ENCODE results near the gene RBPJ. TPM values are rescaled to one million over a fixed set of nuclear protein-coding genes. Genes with fewer than 3 reads are reported as not detected.

RBPJ gene
- total and polyA plus RNA-seq, 2 of the 8 experiments (the other 6 are each of a cell fraction or from before 2014, with no cell fraction given): 65.5 to 217 TPM

DNA sequence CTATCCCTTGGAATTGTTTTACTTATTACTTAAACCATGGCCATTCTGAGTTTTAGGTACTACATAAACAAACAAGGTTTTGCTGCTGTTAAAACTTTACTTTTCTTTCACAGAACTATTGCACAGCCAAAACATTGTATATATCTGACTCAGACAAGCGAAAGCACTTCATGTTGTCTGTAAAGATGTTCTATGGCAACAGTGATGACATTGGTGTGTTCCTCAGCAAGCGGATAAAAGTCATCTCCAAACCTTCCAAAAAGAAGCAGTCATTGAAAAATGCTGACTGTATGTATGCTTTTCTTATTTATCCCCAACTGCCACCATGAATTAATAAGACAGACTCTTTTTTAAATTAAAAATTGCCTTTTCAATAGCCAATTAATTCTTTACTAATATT, 99.6 kb downstream of the RBPJ start (continued):
- TF ChIP-seq, protein P1, sequence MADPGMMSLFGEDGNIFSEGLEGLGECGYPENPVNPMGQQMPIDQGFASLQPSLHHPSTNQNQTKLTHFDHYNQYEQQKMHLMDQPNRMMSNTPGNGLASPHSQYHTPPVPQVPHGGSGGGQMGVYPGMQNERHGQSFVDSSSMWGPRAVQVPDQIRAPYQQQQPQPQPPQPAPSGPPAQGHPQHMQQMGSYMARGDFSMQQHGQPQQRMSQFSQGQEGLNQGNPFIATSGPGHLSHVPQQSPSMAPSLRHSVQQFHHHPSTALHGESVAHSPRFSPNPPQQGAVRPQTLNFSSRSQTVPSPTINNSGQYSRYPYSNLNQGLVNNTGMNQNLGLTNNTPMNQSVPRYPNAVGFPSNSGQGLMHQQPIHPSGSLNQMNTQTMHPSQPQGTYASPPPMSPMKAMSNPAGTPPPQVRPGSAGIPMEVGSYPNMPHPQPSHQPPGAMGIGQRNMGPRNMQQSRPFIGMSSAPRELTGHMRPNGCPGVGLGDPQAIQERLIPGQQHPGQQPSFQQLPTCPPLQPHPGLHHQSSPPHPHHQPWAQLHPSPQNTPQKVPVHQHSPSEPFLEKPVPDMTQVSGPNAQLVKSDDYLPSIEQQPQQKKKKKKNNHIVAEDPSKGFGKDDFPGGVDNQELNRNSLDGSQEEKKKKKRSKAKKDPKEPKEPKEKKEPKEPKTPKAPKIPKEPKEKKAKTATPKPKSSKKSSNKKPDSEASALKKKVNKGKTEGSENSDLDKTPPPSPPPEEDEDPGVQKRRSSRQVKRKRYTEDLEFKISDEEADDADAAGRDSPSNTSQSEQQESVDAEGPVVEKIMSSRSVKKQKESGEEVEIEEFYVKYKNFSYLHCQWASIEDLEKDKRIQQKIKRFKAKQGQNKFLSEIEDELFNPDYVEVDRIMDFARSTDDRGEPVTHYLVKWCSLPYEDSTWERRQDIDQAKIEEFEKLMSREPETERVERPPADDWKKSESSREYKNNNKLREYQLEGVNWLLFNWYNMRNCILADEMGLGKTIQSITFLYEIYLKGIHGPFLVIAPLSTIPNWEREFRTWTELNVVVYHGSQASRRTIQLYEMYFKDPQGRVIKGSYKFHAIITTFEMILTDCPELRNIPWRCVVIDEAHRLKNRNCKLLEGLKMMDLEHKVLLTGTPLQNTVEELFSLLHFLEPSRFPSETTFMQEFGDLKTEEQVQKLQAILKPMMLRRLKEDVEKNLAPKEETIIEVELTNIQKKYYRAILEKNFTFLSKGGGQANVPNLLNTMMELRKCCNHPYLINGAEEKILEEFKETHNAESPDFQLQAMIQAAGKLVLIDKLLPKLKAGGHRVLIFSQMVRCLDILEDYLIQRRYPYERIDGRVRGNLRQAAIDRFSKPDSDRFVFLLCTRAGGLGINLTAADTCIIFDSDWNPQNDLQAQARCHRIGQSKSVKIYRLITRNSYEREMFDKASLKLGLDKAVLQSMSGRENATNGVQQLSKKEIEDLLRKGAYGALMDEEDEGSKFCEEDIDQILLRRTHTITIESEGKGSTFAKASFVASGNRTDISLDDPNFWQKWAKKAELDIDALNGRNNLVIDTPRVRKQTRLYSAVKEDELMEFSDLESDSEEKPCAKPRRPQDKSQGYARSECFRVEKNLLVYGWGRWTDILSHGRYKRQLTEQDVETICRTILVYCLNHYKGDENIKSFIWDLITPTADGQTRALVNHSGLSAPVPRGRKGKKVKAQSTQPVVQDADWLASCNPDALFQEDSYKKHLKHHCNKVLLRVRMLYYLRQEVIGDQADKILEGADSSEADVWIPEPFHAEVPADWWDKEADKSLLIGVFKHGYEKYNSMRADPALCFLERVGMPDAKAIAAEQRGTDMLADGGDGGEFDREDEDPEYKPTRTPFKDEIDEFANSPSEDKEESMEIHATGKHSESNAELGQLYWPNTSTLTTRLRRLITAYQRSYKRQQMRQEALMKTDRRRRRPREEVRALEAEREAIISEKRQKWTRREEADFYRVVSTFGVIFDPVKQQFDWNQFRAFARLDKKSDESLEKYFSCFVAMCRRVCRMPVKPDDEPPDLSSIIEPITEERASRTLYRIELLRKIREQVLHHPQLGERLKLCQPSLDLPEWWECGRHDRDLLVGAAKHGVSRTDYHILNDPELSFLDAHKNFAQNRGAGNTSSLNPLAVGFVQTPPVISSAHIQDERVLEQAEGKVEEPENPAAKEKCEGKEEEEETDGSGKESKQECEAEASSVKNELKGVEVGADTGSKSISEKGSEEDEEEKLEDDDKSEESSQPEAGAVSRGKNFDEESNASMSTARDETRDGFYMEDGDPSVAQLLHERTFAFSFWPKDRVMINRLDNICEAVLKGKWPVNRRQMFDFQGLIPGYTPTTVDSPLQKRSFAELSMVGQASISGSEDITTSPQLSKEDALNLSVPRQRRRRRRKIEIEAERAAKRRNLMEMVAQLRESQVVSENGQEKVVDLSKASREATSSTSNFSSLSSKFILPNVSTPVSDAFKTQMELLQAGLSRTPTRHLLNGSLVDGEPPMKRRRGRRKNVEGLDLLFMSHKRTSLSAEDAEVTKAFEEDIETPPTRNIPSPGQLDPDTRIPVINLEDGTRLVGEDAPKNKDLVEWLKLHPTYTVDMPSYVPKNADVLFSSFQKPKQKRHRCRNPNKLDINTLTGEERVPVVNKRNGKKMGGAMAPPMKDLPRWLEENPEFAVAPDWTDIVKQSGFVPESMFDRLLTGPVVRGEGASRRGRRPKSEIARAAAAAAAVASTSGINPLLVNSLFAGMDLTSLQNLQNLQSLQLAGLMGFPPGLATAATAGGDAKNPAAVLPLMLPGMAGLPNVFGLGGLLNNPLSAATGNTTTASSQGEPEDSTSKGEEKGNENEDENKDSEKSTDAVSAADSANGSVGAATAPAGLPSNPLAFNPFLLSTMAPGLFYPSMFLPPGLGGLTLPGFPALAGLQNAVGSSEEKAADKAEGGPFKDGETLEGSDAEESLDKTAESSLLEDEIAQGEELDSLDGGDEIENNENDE (IDR thresholded peaks at IDR 0.05; ENCODE audit: insufficient replicate concordance, low read length): no peak
- TF ChIP-seq SAP30 (IDR thresholded peaks at IDR 0.05; ENCODE audit: insufficient read depth, insufficient replicate concordance, low read length) (no peak), HDAC2 (IDR thresholded peaks at IDR 0.05; ENCODE audit: borderline replicate concordance in 1 of 2, low read depth in 2 of 2, low read length in 2 of 2) (no peak), TAF1 (IDR thresholded peaks at IDR 0.05; ENCODE audit: low read depth, low read length) (no peak), BCL11A (IDR thresholded peaks at IDR 0.05; ENCODE audit: low read depth in 2 of 2, low read length in 2 of 2) (no peak), NRF1 (IDR thresholded peaks at IDR 0.05; ENCODE audit: low read depth, low read length) (no peak), SP1 (IDR thresholded peaks at IDR 0.05; ENCODE audit: low read depth, low read length) (no peak), YY1 (IDR thresholded peaks at IDR 0.05; ENCODE audit: low read depth, low read length) (no peak), E2F6 (IDR thresholded peaks at IDR 0.05) (no peak), RFX5 (IDR thresholded peaks at IDR 0.05; ENCODE audit: borderline replicate concordance, low read depth, low read length) (no peak), EGR1 (IDR thresholded peaks at IDR 0.05; ENCODE audit: borderline replicate concordance, low read depth, low read length) (no peak)

Data from H1 (cell line).